Ishikawa (cell line): ENCODE data around the gene GPR27.

Experiments used
- CREB1 ChIP-seq: IDR thresholded peaks from 2 replicates; pipeline ENCODE4 v1.6.1; 2012; ENCODE audit warnings: low read depth
- EGR1 ChIP-seq: IDR thresholded peaks from 2 replicates; pipeline ENCODE4 v1.6.1; 2012
- EP300 ChIP-seq: IDR thresholded peaks from 2 replicates; pipeline ENCODE4 v1.6.1; 2012; ENCODE audit warnings: borderline replicate concordance
- FOXM1 ChIP-seq: IDR thresholded peaks from 2 replicates; pipeline ENCODE4 v1.6.1; 2012; ENCODE audit warnings: low read depth, borderline replicate concordance
- MAX ChIP-seq: IDR thresholded peaks from 2 replicates; pipeline ENCODE4 v1.6.1; 2012
- RAD21 ChIP-seq: IDR thresholded peaks from 2 replicates; pipeline ENCODE4 v1.6.1; 2012; ENCODE audit warnings: low read depth

DNA sequence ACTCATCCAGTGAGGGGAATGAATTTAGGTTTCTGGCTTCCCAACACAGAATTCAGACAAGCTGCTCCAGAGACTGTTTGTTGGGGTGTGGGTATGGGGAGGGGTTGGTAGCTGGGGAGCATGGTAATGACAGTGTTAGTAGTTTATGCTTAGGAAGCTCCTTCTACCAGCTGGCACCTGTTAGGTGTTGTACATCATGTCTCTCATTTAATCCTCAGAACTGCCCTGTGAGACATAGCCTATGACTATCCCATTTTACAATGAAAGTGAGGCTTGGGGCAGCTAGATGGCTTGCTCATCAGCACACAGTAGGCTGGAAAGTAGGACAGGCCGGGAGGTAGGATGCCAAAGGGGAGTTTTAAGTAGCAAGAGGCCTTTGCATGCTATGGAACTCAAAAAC is 31.0 kb upstream of the GPR27 start:
- TF ChIP-seq EGR1 = no peak
- no peak for TF ChIP-seq FOXM1
- no peak for TF ChIP-seq MAX
- TF ChIP-seq RAD21 = no peak
- TF ChIP-seq CREB1 = no peak
- no peak for TF ChIP-seq EP300
